ENCODE measurements around the gene CLSTN2.

The CLSTN2 gene

DNA sequence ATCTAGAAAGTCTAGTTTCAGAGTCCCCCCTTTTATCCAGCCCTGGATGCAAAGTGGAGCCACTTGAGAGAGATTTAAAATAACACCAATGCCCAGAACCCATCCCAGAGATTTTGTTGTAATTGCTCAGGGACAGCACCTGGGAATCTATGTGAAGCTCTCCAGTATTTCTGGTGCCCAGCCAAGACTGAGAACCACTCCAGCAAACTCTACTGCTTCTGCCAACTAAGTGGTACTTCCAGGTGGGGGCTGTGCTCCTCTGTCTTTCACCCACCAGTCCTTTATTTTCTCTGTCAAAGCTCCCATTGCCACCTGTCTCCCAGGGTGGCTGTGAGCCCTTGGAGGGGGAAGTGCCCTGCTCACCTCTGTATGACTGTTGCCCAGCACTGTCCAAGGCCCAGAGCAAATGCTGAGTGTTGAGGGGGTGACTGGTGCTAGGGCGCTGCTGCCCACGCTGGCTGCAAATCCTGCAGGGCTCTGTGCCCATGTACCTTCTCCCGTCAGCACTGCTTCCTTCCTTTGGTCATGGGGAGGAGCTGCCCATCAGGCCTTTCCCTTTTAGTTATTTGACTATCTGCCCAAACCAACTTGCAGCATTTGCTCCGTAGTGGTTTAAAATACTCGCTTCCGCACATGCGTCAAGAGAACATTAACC, 9.4 kb downstream of the CLSTN2 start:
- no peak for DNase-seq

DNA sequence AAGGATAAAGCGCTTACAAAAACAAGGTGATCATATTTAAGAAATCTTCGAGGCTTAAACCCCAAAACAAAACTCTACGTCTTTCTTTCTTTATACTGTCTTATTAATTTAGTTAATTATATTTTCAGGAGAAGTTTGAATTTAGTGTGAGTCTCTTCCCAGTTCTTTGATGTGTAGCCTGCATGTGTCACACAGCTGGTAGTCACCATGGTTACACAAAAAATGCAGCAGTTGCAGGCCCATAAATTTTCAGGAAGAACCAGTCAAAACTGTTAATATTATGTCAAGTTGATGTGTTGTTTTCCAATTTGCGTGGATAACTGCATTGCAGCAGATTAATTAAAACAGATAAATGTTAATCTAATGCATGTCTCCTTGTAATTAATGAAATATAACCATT, 10.4 kb downstream of the CLSTN2 start:
- DNase-seq, result no peak

GRCh38 chr3:139945942-139946341, 11.0 kb downstream of the CLSTN2 start:
- DNase-seq, result no peak

GRCh38 chr3:139948467-139948866, 13.5 kb downstream of the CLSTN2 start:
- DNase-seq, result no peak

GRCh38 chr3:139948898-139949297, 13.9 kb downstream of the CLSTN2 start:
- DNase-seq, result no peak

GRCh38 chr3:139953131-139953910, 18.3 kb downstream of the CLSTN2 start:
- no peak for DNase-seq

DNA sequence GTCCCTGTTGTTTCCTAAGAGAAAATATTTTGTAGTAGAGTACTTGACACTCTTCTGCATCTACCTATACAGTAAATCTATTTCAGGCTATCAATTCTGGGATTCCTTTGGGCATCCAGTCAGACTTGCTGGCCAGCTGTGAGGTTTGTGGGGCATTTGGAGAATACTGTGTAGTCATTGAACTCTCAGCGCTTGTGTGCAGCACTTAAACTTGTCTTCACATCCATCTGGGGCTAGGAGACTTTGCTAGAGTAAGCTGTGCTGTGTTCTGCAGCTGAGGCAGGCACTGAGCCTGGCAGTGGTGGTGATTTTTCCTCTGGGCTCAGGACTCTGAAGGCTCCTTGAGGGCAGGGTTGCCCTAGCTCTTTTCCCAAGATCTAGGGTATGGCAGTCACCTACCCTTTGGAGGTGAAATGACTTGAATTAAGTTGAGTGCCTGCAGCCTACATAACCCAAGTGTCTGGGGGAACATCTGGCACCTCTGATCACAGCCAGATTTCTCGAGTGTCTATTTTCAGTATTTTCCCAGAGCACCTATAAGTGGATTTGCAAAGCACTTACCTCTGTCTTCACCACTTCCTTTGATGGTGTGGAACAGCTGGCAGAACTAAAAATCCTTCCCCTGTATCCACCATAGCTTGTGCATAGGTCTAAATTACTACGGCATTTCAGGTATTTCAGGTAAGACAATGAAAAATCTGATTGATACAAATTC, 19.3 kb downstream of the CLSTN2 start:
- DNase-seq, result no peak

GRCh38 chr3:139957844-139958243, 22.9 kb downstream of the CLSTN2 start:
- no peak for DNase-seq

DNA sequence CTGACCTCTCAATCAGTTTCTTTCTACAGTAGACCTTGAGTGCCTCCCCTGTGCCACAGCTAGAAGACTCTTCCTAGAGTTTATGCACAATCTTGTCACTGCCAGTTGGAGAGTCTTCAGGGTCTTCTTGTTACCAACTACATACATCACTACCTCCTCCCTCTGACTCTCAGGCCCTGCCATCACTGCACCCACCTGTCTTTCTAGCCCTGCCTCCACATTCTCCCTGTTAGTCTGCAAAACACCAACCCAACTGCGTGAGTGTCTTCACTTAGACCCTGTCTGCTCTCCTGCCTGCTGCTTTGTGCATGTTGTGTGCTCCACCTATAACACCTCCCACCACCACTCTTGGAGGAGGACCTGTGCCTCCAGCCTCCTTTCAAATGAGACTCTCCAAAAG, 34.4 kb downstream of the CLSTN2 start:
- DNase-seq, result no peak

DNA sequence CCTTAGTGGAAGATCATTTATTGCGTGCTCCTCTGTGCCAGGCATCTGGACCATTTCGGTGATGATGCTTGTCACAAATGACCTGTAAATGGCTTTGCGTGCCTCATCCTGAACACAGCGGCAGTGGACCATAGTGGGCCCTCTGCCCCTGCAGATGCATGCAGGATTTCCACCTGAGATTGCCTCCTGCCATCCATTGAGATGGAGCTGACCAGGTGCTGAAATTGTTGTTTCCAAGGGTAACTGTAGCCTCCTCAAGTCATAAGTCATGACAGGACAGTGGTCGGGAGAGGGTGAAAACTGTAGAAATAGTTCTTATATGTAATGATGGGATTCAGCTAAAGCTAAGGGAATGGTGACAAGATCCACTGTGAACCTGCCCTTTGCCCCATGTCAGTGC, 35.5 kb downstream of the CLSTN2 start:
- DNase-seq, result no peak

GRCh38 chr3:139974809-139975425, 39.9 kb downstream of the CLSTN2 start:
- DNase-seq, result no peak

- no peak for DNase-seq
Observed at GRCh38 chr3:139975594-139976365, 40.8 kb downstream of the CLSTN2 start.

DNA sequence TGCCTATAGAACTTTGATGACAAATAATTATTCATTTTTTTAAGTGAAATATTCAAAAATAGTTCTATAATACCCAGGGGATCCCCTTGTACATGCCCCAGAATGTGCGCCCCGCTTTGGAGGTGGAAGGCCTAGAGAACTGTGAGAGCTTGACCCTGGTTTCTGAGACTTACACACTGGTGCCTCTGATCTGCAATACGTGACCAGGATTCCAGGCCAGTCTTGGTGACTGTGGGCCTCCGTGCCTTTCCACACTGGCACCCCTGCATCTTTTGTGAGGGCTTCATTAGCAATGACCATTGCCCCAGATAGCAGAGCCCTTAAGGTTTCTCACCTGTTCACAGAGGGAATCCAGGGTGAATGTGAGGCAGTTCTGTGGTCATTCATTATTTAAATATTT, 44.0 kb downstream of the CLSTN2 start:
- DNase-seq, result no peak

- DNase-seq, result no peak
Observed at GRCh38 chr3:139979991-139980390, 45.0 kb downstream of the CLSTN2 start.

DNA sequence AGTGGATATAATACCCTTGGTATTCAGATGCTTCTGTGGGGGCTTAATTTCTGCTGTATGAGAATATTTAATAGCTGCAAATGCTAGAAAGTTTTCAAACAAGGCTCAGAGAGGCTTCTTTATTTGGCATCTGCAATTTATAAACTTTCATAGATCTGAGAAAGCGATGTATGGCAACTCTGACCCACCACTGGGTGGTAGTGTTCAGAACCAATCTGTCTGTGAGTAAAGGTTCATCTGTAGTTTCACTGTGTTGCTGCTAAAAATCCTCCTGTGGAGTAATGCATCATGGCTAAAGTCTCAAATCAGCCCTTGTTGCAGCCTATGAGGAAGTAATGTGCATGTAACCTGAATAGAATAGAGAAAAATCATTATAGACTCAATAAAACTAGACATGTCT, 47.4 kb downstream of the CLSTN2 start:
- no peak for DNase-seq

GRCh38 chr3:139985576-139985975, 50.6 kb downstream of the CLSTN2 start:
- DNase-seq, result no peak

DNA sequence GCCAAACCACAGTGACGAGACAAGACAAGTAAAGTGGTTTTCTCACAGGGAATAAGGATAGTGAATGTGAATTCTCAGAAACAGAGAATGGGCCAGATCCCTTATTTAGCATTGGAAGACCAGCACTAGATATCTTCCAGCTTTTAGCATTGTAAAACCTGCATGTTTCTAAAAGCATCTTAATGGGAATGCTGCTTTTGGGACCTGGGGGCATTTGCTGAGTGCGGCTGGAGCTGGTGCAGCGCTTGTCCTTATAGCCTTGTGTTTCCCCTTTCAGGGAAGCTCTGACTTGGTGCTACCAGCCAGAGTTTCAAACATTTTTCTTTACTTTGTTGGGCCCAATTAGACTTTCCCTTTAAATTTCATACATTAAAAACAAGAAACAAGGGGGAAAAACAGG, 52.9 kb downstream of the CLSTN2 start:
- DNase-seq, result no peak

GRCh38 chr3:139988472-139989156, 53.6 kb downstream of the CLSTN2 start:
- no peak for DNase-seq

- no peak for DNase-seq
Observed at GRCh38 chr3:139994891-139995290, 59.9 kb downstream of the CLSTN2 start.

GRCh38 chr3:140004271-140004670, 69.3 kb downstream of the CLSTN2 start:
- DNase-seq, result no peak

DNA sequence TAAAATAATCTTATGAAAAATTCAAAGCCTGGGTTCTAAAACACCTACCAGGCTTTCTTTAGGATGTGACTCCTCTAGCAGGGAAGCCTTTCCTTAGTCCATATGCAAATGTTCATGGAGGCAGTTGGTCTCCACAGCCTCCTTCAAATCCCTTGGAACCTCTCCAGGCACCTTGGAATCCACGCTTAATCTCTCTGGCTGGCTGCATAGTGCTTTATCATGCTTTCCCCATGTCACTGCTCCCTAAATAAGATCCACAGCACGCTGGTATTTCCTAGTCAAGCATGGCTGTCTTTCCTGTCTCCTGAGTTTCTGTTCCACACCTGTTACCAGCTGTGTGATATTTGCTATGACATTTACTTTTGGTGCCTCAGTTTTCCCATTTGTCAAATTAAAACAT, 71.3 kb downstream of the CLSTN2 start:
- no peak for DNase-seq

DNA sequence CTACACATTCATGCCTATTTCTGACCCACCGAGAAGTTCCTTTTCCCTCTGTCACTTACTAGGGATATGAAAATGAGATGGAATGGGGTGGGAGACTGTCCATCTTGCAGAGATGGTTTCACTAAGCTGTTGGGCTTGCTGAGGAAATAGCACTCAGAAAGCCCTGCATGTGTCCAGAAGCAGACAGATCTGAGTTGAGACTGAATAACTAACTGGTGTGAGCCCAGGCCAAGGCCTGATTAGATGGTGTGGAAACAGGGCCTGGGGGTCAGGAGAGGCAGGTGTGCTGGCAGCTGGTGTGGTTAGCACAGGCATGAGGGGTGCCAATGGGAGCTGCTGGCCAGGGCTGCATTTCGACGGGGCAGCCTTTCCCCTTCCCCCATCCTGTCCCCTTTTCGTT, 72.1 kb downstream of the CLSTN2 start:
- DNase-seq, result no peak
